Neural progenitor cell (in vitro differentiated cells): ENCODE measurements around the gene ADRA2B.
"Not testable (repeated sequence)": the region's sequence is repeated elsewhere in the genome, so short reads cannot be mapped to it uniquely, and the experiment has no call there.

Experiments
- EZH2 ChIP-seq: fragments of 200-600 bp; sonication (generic); IDR thresholded peaks from 2 replicates; pipeline ENCODE4 v1.6.1; 2017; ENCODE audit warnings: antibody characterized with exemption, mild to moderate bottlenecking, moderate library complexity
- EZH2phosphoT487 ChIP-seq: fragments of 200-600 bp; sonication (generic); IDR thresholded peaks from 2 replicates; pipeline ENCODE4 v1.6.1; 2017; ENCODE audit warnings: antibody characterized with exemption
- TF ChIP-seq, protein P1 (sequence below): fragments of 200-600 bp; sonication (generic); IDR thresholded peaks from 2 replicates; pipeline ENCODE4 v1.5.1; 2017; ENCODE audit warnings: antibody characterized with exemption, mild to moderate bottlenecking

DNA sequence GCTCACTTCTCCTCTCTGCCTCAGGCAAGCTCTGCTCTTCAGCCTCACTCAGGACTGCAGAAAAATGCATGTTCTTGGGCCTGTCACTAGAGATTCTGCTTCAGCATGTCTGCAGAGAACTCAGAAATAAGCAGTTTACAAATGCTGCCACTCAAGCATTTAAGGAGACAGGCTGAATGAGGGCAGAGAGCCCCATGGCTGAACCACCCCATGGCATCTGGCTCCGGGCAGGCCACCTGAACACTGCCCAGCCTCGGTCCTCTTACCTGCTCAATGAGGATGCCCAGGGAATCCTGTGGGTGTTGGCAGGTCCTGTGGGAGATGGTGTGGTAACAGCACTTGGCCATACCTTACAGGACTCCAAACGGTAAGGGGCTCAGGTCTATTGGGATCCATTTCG lies 50.4 kb downstream of the ADRA2B start:
- TF ChIP-seq, protein P1, sequence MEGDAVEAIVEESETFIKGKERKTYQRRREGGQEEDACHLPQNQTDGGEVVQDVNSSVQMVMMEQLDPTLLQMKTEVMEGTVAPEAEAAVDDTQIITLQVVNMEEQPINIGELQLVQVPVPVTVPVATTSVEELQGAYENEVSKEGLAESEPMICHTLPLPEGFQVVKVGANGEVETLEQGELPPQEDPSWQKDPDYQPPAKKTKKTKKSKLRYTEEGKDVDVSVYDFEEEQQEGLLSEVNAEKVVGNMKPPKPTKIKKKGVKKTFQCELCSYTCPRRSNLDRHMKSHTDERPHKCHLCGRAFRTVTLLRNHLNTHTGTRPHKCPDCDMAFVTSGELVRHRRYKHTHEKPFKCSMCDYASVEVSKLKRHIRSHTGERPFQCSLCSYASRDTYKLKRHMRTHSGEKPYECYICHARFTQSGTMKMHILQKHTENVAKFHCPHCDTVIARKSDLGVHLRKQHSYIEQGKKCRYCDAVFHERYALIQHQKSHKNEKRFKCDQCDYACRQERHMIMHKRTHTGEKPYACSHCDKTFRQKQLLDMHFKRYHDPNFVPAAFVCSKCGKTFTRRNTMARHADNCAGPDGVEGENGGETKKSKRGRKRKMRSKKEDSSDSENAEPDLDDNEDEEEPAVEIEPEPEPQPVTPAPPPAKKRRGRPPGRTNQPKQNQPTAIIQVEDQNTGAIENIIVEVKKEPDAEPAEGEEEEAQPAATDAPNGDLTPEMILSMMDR: not testable (repeated sequence)
- not testable (repeated sequence) for TF ChIP-seq EZH2, EZH2phosphoT487
